ENCODE results near the gene FRMD4A. TPM values are rescaled to one million over a fixed set of nuclear protein-coding genes. Genes with fewer than 3 reads are reported as not detected.

The FRMD4A gene
- total RNA-seq, 2 experiments from 2014 or later = 0.17 TPM; not detected in 1

DNA sequence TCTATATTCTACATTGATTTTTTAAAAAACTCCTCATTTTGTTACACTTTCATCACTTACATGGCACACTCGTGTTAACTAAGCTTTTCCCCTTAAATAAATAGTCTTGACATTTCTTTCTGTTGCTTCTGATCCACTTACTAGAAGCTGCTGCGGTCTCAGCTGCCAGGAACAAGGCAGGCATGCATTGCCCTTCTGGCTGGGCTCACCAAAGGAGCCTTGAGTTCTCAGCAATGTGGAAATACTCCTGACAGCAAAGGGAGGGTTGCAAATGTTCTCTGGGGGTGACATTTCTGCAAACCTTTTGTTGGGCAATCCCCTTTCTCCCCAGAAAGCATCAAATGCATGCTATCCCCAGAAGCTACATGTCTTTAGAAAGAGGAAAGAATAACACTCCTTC, 393.9 kb downstream of the FRMD4A start:
- intact Hi-C loops (cut with micrococcal nuclease; ENCODE audit: unreplicated experiment) = no loop called here
- CTCF ChIA-PET (ENCODE audit: unreplicated experiment) = no interaction called here
- no peak overlapping the region for H3K27ac ChIP-seq (ENCODE audit: low read depth, low read length, poor library complexity, severe bottlenecking)
- no peak overlapping the region for H2AFZ ChIP-seq (ENCODE audit: low read length)
- no peaks in the 10 kb centered on the region for H3K9me2 ChIP-seq (ENCODE audit: insufficient read depth, low read length)
- no peaks in the 10 kb centered on the region for H4K20me1 ChIP-seq (ENCODE audit: insufficient read depth, low read length)
- no TSS peak for BruUV-seq (replicated peaks)
- DNase-seq (ENCODE audit: low spot score) = no peak
- no peaks in the 10 kb centered on the region for H3K36me3 ChIP-seq (ENCODE audit: insufficient read depth, low read length)
- no peak overlapping the region for H3K4me2 ChIP-seq (ENCODE audit: low read length)
- no peak for TF ChIP-seq EZH2phosphoT487 (IDR thresholded peaks at IDR 0.05; ENCODE audit: borderline replicate concordance, low read depth, low read length)
- TF ChIP-seq, protein P1, sequence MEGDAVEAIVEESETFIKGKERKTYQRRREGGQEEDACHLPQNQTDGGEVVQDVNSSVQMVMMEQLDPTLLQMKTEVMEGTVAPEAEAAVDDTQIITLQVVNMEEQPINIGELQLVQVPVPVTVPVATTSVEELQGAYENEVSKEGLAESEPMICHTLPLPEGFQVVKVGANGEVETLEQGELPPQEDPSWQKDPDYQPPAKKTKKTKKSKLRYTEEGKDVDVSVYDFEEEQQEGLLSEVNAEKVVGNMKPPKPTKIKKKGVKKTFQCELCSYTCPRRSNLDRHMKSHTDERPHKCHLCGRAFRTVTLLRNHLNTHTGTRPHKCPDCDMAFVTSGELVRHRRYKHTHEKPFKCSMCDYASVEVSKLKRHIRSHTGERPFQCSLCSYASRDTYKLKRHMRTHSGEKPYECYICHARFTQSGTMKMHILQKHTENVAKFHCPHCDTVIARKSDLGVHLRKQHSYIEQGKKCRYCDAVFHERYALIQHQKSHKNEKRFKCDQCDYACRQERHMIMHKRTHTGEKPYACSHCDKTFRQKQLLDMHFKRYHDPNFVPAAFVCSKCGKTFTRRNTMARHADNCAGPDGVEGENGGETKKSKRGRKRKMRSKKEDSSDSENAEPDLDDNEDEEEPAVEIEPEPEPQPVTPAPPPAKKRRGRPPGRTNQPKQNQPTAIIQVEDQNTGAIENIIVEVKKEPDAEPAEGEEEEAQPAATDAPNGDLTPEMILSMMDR (conservative IDR thresholded peaks at IDR 0.05; ENCODE audit: low read length) = no peak
- H3K9me3 ChIP-seq (ENCODE audit: low read length) = no peaks in the 10 kb centered on the region
- no peak overlapping the region for H3K4me3 ChIP-seq (ENCODE audit: low read depth, low read length, poor library complexity, severe bottlenecking)
- no peaks in the 10 kb centered on the region for H3K79me2 ChIP-seq (ENCODE audit: insufficient read depth, low read depth, low read length)
- H3K4me1 ChIP-seq (ENCODE audit: insufficient read depth, low read length, poor library complexity, severe bottlenecking) = no peaks in the 10 kb centered on the region
- POLR2A ChIA-PET = interaction anchor here (1.2 kb wide), 1 partner anchor 12 kb away, joined by 4 read pairs; no protein-coding TSS in a partner anchor

DNA sequence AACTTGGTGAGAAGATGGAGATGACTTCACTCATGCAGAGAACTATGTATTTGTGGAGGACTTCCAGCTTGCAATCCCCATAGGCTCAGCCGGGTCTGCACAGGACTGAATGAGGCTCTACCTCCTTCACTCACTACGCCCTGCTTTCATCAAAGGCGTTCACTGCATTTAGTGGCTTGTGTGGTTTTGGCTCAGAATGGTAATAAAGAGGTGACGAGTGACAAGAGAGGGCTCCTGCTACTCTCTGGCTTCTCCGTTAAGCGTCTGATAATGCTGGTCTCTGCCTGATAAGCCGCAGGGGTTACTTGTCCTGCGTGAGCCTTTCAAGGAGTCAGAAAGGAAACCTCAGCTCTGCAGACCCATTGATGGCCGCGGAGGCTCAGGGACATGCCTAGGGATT, 400.6 kb downstream of the FRMD4A start:
- CTCF ChIA-PET (ENCODE audit: unreplicated experiment) = no interaction called here
- Histone ChIP-seq H3K4me2 (ENCODE audit: low read length) (no peak overlapping the region), H3K9me2 (ENCODE audit: insufficient read depth, low read length) (no peaks in the 10 kb centered on the region), H3K36me3 (ENCODE audit: insufficient read depth, low read length) (no peaks in the 10 kb centered on the region), H2AFZ (ENCODE audit: low read length) (no peak overlapping the region), H3K79me2 (ENCODE audit: insufficient read depth, low read depth, low read length) (no peaks in the 10 kb centered on the region), H3K9me3 (ENCODE audit: low read length) (no peaks in the 10 kb centered on the region), H3K27ac (ENCODE audit: low read depth, low read length, poor library complexity, severe bottlenecking) (no peak overlapping the region), H4K20me1 (ENCODE audit: insufficient read depth, low read length) (no peaks in the 10 kb centered on the region), H3K4me3 (ENCODE audit: low read depth, low read length, poor library complexity, severe bottlenecking) (no peak overlapping the region), H3K4me1 (ENCODE audit: insufficient read depth, low read length, poor library complexity, severe bottlenecking) (peaks cover 3% of the 10 kb centered on the region)
- POLR2A ChIA-PET = no interaction called here
- DNase-seq (ENCODE audit: low spot score) = no peak
- intact Hi-C loops (cut with micrococcal nuclease; ENCODE audit: unreplicated experiment) = no loop called here
- TF ChIP-seq, protein P1 (conservative IDR thresholded peaks at IDR 0.05; ENCODE audit: low read length) = no peak
- no peak for TF ChIP-seq EZH2phosphoT487 (IDR thresholded peaks at IDR 0.05; ENCODE audit: borderline replicate concordance, low read depth, low read length)
- no TSS peak for BruUV-seq (replicated peaks)

DNA sequence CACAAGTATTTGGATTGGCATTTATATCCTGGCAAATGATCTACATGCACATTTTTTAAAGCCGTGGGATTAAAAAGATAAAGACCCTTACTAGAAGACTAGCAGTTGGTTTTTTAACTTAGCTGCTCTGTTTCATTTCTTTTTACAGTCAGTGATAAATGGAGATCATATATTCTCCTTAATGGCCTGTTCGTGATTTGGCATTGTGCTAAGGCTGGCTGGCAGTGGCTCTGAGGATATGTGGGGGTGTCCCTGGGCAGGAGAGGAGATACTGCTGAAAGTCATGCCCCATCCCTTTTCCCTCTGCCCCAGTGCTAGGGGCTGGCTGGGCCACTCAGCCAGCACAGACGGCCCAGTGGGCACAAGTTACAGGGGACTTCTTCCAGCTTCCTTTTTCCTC, 402.3 kb downstream of the FRMD4A start:
- POLR2A ChIA-PET = no interaction called here
- no peaks in the 10 kb centered on the region for H3K9me2 ChIP-seq (ENCODE audit: insufficient read depth, low read length)
- no peak overlapping the region for H3K4me3 ChIP-seq (ENCODE audit: low read depth, low read length, poor library complexity, severe bottlenecking)
- no peaks in the 10 kb centered on the region for H4K20me1 ChIP-seq (ENCODE audit: insufficient read depth, low read length)
- intact Hi-C loops (cut with micrococcal nuclease; ENCODE audit: unreplicated experiment) = no loop called here
- H3K79me2 ChIP-seq (ENCODE audit: insufficient read depth, low read depth, low read length) = no peaks in the 10 kb centered on the region
- BruUV-seq (replicated peaks) = no TSS peak
- no peak for DNase-seq (ENCODE audit: low spot score)
- no peaks in the 10 kb centered on the region for H3K36me3 ChIP-seq (ENCODE audit: insufficient read depth, low read length)
- H2AFZ ChIP-seq (ENCODE audit: low read length) = no peak overlapping the region
- H3K27ac ChIP-seq (ENCODE audit: low read depth, low read length, poor library complexity, severe bottlenecking) = no peak overlapping the region
- CTCF ChIA-PET (ENCODE audit: unreplicated experiment) = no interaction called here
- no peak overlapping the region for H3K4me2 ChIP-seq (ENCODE audit: low read length)
- no peaks in the 10 kb centered on the region for H3K9me3 ChIP-seq (ENCODE audit: low read length)
- H3K4me1 ChIP-seq (ENCODE audit: insufficient read depth, low read length, poor library complexity, severe bottlenecking) = peaks cover 5% of the 10 kb centered on the region
- TF ChIP-seq, protein P1 (conservative IDR thresholded peaks at IDR 0.05; ENCODE audit: low read length) = no peak
- TF ChIP-seq EZH2phosphoT487 (IDR thresholded peaks at IDR 0.05; ENCODE audit: borderline replicate concordance, low read depth, low read length) = no peak
